WERI-Rb-1 (cell line): ENCODE results near the gene METRN.
"Not testable (repeated sequence)": the region's sequence is repeated elsewhere in the genome, so short reads cannot be mapped to it uniquely, and the experiment has no call there.

Experiments
- DNase-seq: peaks from one replicate; pipeline ENCODE4 v3.0.0-alpha.2; 2020
- H3K27ac ChIP-seq: fragments of 250-450 bp; sonication (Bioruptor Pico); 2 replicates; pipeline ENCODE4 v1.5.1; 2020; ENCODE audit warnings: mild to moderate bottlenecking, moderate library complexity
- H3K27me3 ChIP-seq: fragments of 250-450 bp; sonication (Bioruptor Pico); 2 replicates; pipeline ENCODE4 v1.5.1; 2021; ENCODE audit warnings: mild to moderate bottlenecking, low read depth, moderate library complexity; ENCODE audit not compliant: insufficient read depth, severe bottlenecking
- H3K36me3 ChIP-seq: fragments of 250-450 bp; sonication (Bioruptor Pico); 2 replicates; pipeline ENCODE4 v1.5.1; 2020; ENCODE audit warnings: mild to moderate bottlenecking, moderate library complexity
- H3K4me3 ChIP-seq: 2 replicates; pipeline ENCODE4 v1.5.1; 2011; ENCODE audit warnings: low read depth, mild to moderate bottlenecking, control low read depth, low read length
- H3K9me3 ChIP-seq: fragments of 250-450 bp; sonication (Bioruptor Pico); 2 replicates; pipeline ENCODE4 v1.5.1; 2021; ENCODE audit warnings: mild to moderate bottlenecking, moderate library complexity; ENCODE audit not compliant: severe bottlenecking
- TF ChIP-seq, protein P1 (sequence below): IDR thresholded peaks from 2 replicates; pipeline ENCODE4 v1.5.1; 2011; ENCODE audit warnings: low read depth, mild to moderate bottlenecking, control low read depth, inconsistent platforms, low read length

The METRN gene

DNA sequence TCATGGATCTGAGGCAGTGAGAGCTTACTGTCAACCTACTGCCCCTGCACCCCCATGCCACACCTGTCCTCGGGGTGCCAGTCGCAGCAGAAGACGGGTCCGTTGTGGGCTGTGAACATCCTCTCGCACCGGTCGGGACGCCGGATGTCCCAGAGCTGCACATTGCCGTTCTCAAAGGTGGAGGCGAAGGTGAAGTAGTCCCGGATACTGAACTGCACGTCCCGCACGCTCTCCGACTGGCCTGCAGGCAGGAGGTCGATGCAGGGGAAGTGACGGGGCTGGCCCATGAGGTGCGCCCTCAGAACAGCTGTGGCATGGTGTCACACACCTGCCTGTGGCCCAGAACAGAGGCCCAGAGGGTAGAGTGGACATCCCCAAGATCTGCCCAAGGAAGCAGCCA, 27.4 kb upstream of the METRN start:
- Histone ChIP-seq H3K27ac (no peak overlapping the region), H3K4me3 (no peak overlapping the region), H3K36me3 (peaks cover 48% of the 10 kb centered on the region), H3K9me3 (no peaks in the 10 kb centered on the region), H3K27me3 (no peaks in the 10 kb centered on the region)
- DNase-seq: no peak
- TF ChIP-seq, protein P1, sequence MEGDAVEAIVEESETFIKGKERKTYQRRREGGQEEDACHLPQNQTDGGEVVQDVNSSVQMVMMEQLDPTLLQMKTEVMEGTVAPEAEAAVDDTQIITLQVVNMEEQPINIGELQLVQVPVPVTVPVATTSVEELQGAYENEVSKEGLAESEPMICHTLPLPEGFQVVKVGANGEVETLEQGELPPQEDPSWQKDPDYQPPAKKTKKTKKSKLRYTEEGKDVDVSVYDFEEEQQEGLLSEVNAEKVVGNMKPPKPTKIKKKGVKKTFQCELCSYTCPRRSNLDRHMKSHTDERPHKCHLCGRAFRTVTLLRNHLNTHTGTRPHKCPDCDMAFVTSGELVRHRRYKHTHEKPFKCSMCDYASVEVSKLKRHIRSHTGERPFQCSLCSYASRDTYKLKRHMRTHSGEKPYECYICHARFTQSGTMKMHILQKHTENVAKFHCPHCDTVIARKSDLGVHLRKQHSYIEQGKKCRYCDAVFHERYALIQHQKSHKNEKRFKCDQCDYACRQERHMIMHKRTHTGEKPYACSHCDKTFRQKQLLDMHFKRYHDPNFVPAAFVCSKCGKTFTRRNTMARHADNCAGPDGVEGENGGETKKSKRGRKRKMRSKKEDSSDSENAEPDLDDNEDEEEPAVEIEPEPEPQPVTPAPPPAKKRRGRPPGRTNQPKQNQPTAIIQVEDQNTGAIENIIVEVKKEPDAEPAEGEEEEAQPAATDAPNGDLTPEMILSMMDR: no peak

DNA sequence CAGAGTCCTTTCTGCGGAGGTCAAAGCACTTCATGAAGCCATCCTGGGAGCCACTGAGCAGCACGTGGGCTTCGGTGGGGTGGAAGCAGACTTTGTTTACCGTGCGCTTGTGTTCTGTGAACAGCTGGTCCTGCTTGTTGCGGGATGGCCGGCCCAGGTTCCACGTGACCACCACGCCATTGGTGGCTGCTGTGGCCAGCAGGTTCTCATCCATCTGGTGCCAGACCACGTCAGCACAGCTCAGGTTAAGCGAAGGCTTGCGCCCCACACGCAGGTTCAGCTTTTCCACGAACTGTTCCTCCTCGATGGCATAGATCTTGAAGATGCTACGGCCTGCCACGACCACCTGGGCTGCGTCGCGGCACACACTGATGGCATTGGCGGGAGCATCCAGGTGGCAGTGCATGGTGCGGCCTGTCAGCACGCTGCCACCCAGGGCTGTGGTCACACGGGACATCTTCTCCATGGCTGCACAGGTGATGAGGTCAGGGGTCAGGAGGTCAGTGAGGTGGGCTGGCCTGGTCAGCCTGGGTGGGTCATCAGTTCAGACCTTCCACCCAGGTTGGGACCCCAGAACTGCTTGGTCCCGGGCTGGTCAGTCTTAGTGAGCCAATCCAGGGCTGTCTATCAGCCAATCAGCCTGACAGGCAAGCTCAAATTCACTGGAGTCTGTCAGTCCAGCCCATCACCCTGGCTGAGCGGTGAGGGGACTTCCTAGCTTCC, 25.6 kb upstream of the METRN start:
- peak overlapping the region; percentile 80 for H3K4me3 ChIP-seq
- DNase-seq: no peak
- peak overlapping the region; percentile 92 for H3K27ac ChIP-seq
- no peaks in the 10 kb centered on the region for H3K9me3 ChIP-seq
- TF ChIP-seq, protein P1: no peak
- H3K36me3 ChIP-seq: peaks cover 38% of the 10 kb centered on the region
- H3K27me3 ChIP-seq: no peaks in the 10 kb centered on the region

DNA sequence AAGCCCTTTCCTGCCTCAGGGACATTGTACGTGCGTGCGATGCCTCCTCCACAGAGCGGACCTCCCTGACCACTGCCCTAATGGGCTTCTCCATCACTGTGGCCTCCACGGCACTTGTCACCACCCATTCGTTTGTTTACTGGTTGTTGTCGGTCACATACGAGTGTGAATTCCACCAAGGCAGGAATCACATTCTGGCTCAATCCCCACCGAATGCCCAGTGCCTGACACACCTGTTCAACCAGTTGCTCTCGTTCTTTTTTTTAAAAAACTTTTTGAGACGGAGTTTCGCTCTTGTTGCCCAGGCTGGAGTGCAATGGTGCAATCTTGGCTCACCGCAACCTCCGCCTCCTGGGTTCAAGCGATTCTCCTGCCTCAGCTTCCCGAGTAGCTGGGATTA, 23.7 kb upstream of the METRN start:
- not testable (repeated sequence) for DNase-seq, H3K27ac ChIP-seq, H3K27me3 ChIP-seq, H3K4me3 ChIP-seq, H3K9me3 ChIP-seq
- peaks cover 28% of the 10 kb centered on the region for H3K36me3 ChIP-seq

DNA sequence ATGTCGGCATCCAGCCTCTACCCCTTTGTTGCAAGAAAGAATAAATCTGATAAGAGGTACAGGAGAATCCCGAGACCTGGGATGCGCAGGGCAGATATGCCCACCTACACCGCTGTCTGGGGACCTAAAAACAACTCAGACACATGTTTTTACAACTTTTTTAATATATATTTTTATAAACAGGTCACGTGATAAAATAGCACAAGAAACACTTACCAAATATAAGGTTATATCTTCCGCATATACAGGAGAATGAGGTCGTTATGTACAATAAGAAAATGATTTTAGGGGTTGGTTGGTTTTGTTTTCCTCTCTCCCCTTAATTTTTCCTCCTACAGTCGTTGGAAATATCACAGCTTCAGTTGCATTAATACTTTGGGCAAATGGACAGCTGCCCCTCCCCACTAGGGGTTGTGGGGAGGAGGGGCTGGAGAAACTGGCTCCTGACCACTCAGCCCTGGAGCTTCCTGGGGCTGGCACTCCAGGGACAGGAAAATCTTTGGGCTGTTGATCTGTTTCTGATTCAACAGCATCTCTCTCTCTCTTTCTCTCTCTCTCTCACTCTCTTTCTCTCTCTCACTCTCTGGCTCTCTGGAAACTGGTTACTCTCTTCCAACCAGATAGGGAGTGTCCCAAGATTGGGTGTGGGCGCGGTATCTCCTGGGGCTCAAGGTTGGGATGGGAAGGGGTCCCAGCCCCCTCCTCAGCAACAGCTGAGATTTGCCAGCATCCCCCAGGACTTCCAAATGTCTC, 22.4 kb upstream of the METRN start:
- Histone ChIP-seq H3K9me3 (no peaks in the 10 kb centered on the region), H3K27ac (no peak overlapping the region), H3K4me3 (no peak overlapping the region), H3K36me3 (peaks cover 15% of the 10 kb centered on the region), H3K27me3 (no peaks in the 10 kb centered on the region)
- TF ChIP-seq, protein P1: no peak
- DNase-seq: no peak

DNA sequence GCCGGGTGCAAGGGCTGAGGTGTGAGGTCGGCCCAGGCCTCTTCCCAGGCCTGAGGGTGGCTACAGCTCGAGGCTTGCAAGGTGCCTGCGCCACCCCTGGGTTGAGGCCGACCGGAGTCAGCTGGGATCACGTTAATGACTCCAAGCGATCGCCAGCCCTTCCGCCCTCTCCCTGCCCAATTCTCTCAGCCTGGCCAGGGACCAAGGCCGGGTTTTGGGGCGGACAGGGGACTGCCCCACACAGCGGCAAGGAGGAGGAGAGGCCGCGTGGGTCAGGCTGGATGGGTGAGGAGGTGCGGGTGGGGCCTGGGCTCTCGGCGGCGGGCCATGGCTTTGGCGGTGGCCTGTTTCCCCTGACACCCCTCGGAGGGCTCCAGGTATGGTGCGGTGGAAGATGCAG, 21.6 kb upstream of the METRN start:
- H3K4me3 ChIP-seq: no peak overlapping the region
- TF ChIP-seq, protein P1: no peak
- H3K36me3 ChIP-seq: peaks cover 11% of the 10 kb centered on the region
- H3K9me3 ChIP-seq: no peaks in the 10 kb centered on the region
- no peak overlapping the region for H3K27ac ChIP-seq
- no peak for DNase-seq
- no peaks in the 10 kb centered on the region for H3K27me3 ChIP-seq

DNA sequence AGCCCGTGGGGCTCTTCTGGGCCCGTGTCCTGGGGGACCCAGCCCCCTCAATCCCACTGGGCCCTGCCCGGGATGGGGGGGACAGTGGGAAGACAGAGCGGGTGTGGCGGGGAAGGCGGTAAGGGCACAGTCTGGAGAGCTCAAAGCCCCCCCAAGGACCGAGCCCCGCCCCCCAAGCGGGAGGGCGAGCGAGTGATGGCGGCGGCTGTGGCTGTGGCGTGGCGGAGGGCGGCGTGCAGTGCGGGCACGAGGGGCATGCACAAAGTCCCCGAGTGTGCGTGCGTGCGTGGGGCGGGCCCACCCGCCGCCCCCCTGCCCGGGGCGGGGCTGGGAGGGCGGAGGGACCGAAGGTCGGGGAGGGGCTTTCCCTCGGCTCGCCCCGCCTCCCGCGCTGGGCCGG, 21.2 kb upstream of the METRN start:
- Histone ChIP-seq H3K4me3 (no peak overlapping the region), H3K36me3 (peaks cover 11% of the 10 kb centered on the region), H3K27me3 (no peaks in the 10 kb centered on the region), H3K27ac (no peak overlapping the region), H3K9me3 (no peaks in the 10 kb centered on the region)
- DNase-seq: no peak
- TF ChIP-seq, protein P1: no peak
